GM23338 (cell line): ENCODE measurements around the gene ARHGEF37. TPM values are rescaled to one million over a fixed set of nuclear protein-coding genes. Genes with fewer than 3 reads are reported as not detected.

Source experiments
- ATAC-seq: fragments of 200-7000 bp; cut with Tn5 transposase; 3 replicates; pipeline ENCODE4 v1.9.1; 2020
- DNase-seq: peaks from one replicate; pipeline ENCODE4 v3.0.0-alpha.2; 2015; ENCODE audit warnings: low spot score
- H2AFZ ChIP-seq: fragments of 200-600 bp; sonication (generic); 2 replicates; pipeline ENCODE4 v1.8.0; 2016; ENCODE audit warnings: antibody characterized with exemption, mild to moderate bottlenecking, moderate library complexity
- H3F3A ChIP-seq: fragments of 200-600 bp; sonication (generic); replicated peaks from 2 replicates; pipeline ENCODE4 v1.8.0; 2017; ENCODE audit warnings: antibody characterized with exemption, mixed run types, low read depth
- H3K27ac ChIP-seq: fragments of 200-600 bp; sonication (generic); 2 replicates; pipeline ENCODE4 v1.6.1; 2016; ENCODE audit warnings: low read depth
- H3K27me3 ChIP-seq: fragments of 200-600 bp; sonication (generic); 2 replicates; pipeline ENCODE4 v1.8.0; 2016; ENCODE audit warnings: mild to moderate bottlenecking, mixed run types, moderate library complexity; ENCODE audit not compliant: insufficient read depth
- H3K36me3 ChIP-seq: fragments of 200-600 bp; sonication (generic); 2 replicates; pipeline ENCODE4 v1.8.0; 2016; ENCODE audit warnings: mild to moderate bottlenecking; ENCODE audit not compliant: insufficient read depth
- H3K4me1 ChIP-seq: fragments of 200-600 bp; sonication (generic); 2 replicates; pipeline ENCODE4 v1.8.0; 2016; ENCODE audit warnings: mild to moderate bottlenecking, moderate library complexity; ENCODE audit not compliant: insufficient read depth
- H3K4me2 ChIP-seq: fragments of 200-600 bp; sonication (generic); 2 replicates; pipeline ENCODE4 v1.7.1; 2017; ENCODE audit warnings: mixed run types
- H3K4me3 ChIP-seq: fragments of 200-600 bp; sonication (generic); 2 replicates; pipeline ENCODE4 v1.6.1; 2016; ENCODE audit warnings: mixed run types
- H3K79me2 ChIP-seq: fragments of 200-600 bp; sonication (generic); replicated peaks from 2 replicates; pipeline ENCODE4 v1.8.0; 2017; ENCODE audit warnings: mild to moderate bottlenecking; ENCODE audit not compliant: insufficient read depth
- H3K9me2 ChIP-seq: fragments of 200-600 bp; sonication (generic); 2 replicates; pipeline ENCODE4 v1.8.0; 2017; ENCODE audit not compliant: insufficient read depth
- H4K20me1 ChIP-seq: fragments of 200-600 bp; sonication (generic); replicated peaks from 2 replicates; pipeline ENCODE4 v1.8.0; 2017; ENCODE audit warnings: mild to moderate bottlenecking; ENCODE audit not compliant: insufficient read depth
- H3K27ac Mint-ChIP-seq: 2 replicates; pipeline ENCODE4 v1.8.0; 2020; ENCODE audit warnings: inconsistent platforms, mild to moderate bottlenecking, moderate library complexity, mixed read lengths
- H3K27me3 Mint-ChIP-seq: 3 replicates; pipeline ENCODE4 v1.8.0; 2022; ENCODE audit warnings: low read depth, mild to moderate bottlenecking, moderate library complexity, mixed read lengths, inconsistent platforms; ENCODE audit not compliant: insufficient read depth, poor library complexity
- H3K36me3 Mint-ChIP-seq: 3 replicates; pipeline ENCODE4 v1.8.0; 2021; ENCODE audit warnings: low read depth, mild to moderate bottlenecking, inconsistent platforms, moderate library complexity, mixed read lengths
- H3K4me1 Mint-ChIP-seq: 3 replicates; pipeline ENCODE4 v1.8.0; 2020; ENCODE audit warnings: mild to moderate bottlenecking, inconsistent platforms, mixed read lengths
- H3K4me3 Mint-ChIP-seq: 3 replicates; pipeline ENCODE4 v1.8.0; 2021; ENCODE audit warnings: moderate library complexity, mild to moderate bottlenecking, inconsistent platforms, mixed read lengths
- H3K9me3 Mint-ChIP-seq: 3 replicates; pipeline ENCODE4 v1.8.0; 2020; ENCODE audit warnings: moderate library complexity, mild to moderate bottlenecking, inconsistent platforms, mixed read lengths
- CTCF ChIP-seq, 2 experiments: fragments of 200-600 bp in 1 of 2; sonication (generic) in 1 of 2; conservative IDR thresholded peaks; 2 replicates each; pipeline versions ENCODE4 v1.5.1 to v1.6.1; 2016 to 2017; ENCODE audit warnings: antibody characterized with exemption in 2 of 2, low read depth in 2 of 2, mild to moderate bottlenecking in 2 of 2, moderate library complexity in 1 of 2
- JUNB ChIP-seq: IDR thresholded peaks from one replicate; pipeline ENCODE4 v1.6.1; 2016; ENCODE audit warnings: antibody characterized with exemption; ENCODE audit not compliant: unreplicated experiment
- NANOG ChIP-seq: IDR thresholded peaks from 2 replicates; pipeline ENCODE4 v1.6.1; 2016; ENCODE audit warnings: antibody characterized with exemption, borderline replicate concordance
- REST ChIP-seq: IDR thresholded peaks from one replicate; pipeline ENCODE4 v1.6.1; 2018; ENCODE audit warnings: antibody characterized with exemption; ENCODE audit not compliant: unreplicated experiment
- STAT1 ChIP-seq: IDR thresholded peaks from one replicate; pipeline ENCODE4 v1.6.1; 2016; ENCODE audit warnings: antibody characterized with exemption; ENCODE audit not compliant: unreplicated experiment
- ZNF331 ChIP-seq: fragments of 250-450 bp; sonication (Bioruptor Pico); IDR thresholded peaks from 2 replicates; pipeline ENCODE4 v1.5.0; 2020; ENCODE audit warnings: low read depth, mild to moderate bottlenecking, moderate library complexity
- polyA plus RNA-seq: library from polyadenylated mRNA; unstranded; fragments of >200 nt; fragmentation: Nextera tagmentation; extraction: Ambion mirVana; gene quantifications from 2 replicates; pipeline ENCODE4 v1.2.1, GENCODE V29; 2016
- total RNA-seq: library from RNA; depleted of rRNA; stranded (reverse); fragments of >200 nt; shearing (Covaris generic); gene quantifications from 2 replicates; pipeline ENCODE4 v1.2.3, GENCODE V29; 2014
- TF ChIP-seq, protein P1 (sequence below): IDR thresholded peaks from 2 replicates; pipeline ENCODE4 v1.6.1; 2016; ENCODE audit warnings: antibody characterized with exemption

The ARHGEF37 gene
- total and polyA plus RNA-seq, 2 experiments from 2014 or later = 0.14 to 0.79 TPM

GRCh38 chr5:149552038-149552494 lies 29.2 kb upstream of the ARHGEF37 start (continued):
- TF ChIP-seq CTCF (conservative IDR thresholded peaks at IDR 0.05; ENCODE audit: low read depth in 2 of 2) (no peak), ZNF331 (CRISPR knock-in tag) (no peak), JUNB (no peak), STAT1 (no peak)
- TF ChIP-seq, protein P1, sequence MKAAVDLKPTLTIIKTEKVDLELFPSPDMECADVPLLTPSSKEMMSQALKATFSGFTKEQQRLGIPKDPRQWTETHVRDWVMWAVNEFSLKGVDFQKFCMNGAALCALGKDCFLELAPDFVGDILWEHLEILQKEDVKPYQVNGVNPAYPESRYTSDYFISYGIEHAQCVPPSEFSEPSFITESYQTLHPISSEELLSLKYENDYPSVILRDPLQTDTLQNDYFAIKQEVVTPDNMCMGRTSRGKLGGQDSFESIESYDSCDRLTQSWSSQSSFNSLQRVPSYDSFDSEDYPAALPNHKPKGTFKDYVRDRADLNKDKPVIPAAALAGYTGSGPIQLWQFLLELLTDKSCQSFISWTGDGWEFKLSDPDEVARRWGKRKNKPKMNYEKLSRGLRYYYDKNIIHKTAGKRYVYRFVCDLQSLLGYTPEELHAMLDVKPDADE = no peak

DNA sequence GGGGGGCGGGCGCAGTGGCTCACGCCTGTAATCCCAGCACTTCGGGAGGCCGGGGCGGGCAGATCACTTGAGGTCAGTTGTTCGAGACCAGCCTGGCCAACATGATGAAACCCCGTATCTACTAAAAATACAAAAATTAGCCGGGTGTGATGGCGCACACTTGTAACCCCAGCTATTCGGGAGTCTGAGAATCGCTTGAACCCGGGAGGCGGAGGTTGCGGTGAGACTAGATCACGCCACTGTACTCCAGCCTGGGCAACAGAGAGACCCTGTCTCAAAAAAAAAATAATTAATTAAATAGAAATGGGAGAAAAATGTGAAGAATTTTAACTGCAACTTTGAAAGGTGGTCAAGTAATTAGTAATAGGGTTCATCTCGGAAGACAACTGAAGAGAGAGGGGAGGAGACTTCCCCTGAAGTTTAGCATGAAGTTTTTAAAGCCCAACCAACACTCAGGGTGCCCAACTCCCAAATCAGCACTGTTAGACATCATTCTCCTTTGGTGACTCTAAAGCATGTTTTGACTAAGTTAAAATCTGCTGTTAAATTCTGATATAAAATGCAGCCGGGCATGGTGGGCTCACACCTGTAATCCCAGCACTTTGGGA lies 28.6 kb upstream of the ARHGEF37 start:
- Mint-ChIP-seq H3K4me3 (peak overlapping the region; percentile 97; the same call in 2 of the 3 replicates), H3K27me3 (peaks cover 7% of the 10 kb centered on the region), H3K27ac (no peak overlapping the region), H3K4me1 (peaks cover 15% of the 10 kb centered on the region), H3K9me3 (peaks cover 3% of the 10 kb centered on the region; the same call in 1 of the 3 replicates), H3K36me3 (peaks cover 31% of the 10 kb centered on the region)
- Histone ChIP-seq H2AFZ (no peak overlapping the region), H3K9me2 (no peaks in the 10 kb centered on the region), H3K27ac (peak overlapping the region; percentile 91), H3K4me2 (peak overlapping the region; percentile 71), H3K79me2 (peaks cover 33% of the 10 kb centered on the region), H3K36me3 (peaks cover 7% of the 10 kb centered on the region; the same call in 1 of the 2 replicates), H3K4me3 (peak overlapping the region; percentile 96), H3K27me3 (no peaks in the 10 kb centered on the region), H3K4me1 (peaks cover 15% of the 10 kb centered on the region), H3F3A (0 out of 2 replicates have a peak, but pooled peaks cover 5% of the 10 kb centered on the region), H4K20me1 (peaks cover 9% of the 10 kb centered on the region; the same call in 1 of the 2 replicates)
- ATAC-seq (no peak), DNase-seq (peak; percentile 39)
- no peak for TF ChIP-seq NANOG
- no peak for TF ChIP-seq JUNB
- no peak for TF ChIP-seq REST
- TF ChIP-seq STAT1 = no peak
